SH-SY5Y (cell line): ENCODE measurements around the gene VWA5A.

Source experiments
- GATA2 ChIP-seq: IDR thresholded peaks from 2 replicates; pipeline ENCODE4 v1.6.1; 2011; ENCODE audit warnings: mild to moderate bottlenecking, low read depth, low read length
- GATA3 ChIP-seq: IDR thresholded peaks from 2 replicates; pipeline ENCODE4 v1.6.1; 2011; ENCODE audit warnings: low read depth, mild to moderate bottlenecking, low read length, moderate library complexity

Gene VWA5A

DNA sequence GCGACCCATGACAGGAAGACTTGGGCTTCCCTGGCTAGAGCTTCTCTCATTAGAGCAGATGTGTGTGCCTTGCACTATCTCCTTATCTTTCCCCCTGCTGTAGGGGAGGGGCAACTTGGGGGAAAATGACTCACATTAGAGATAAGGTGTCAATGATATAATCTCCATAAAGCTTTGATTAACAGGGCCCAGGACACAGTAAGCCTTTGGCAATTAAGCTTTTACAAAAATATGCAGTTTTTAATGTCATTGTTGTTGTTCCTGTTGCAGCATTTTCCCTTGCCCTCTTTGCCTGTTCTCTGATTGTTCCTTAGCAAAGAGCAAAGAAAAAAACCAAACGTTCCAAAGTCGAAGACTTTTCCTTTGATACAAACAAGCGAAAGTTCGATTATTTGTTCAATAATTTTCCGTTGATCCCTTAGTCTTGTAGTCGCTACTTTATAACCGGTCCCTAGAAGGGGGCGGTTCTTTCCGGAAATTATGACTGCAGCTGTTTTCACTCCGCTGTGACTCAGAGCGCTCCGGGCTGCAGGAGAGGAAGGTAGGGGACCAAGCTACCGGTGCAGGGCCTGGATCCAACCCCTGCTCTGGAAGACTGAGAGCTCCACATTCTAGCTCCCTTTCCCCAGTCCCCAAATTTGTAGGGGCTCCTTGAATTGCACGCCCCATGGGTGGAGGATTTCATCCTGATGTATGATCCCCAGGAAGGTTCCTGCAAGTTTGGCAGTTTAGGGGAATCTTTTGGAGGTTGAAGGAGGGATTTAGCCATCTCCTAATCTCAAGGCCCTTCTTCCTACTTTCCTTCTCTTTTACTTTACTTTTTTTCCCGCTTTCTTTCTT lies at the start of gene VWA5A:
VWA5A (plus strand) TSS at position 509 of the 840 bp plus-strand sequence. CDS start 2,062 bp downstream, outside the sequence.
- no peak for TF ChIP-seq GATA3
- TF ChIP-seq GATA2, result peak; percentile 65

DNA sequence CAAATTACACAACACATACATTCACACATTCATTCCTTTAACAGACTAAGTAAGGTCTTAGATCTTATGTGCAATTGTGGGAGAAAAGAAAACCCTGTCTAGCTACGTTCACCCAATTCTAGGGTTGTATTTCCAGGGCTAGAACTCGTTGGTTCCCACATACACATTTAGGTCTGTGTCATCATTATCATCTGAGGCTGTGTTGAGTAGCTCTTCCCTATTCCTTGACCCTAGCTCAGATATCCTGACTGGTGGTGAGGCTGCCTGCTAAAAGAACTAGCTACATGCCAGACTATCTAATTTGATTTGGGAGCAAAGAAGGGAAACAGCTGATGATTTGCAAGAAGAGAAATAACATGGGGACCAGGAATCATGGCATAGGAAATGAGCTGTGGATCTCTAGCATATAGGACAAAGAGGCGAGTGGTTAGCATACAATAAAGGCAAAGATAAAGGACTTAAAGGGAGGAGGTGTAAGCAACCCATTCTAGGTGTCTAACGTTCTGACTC lies 46.6 kb upstream of the VWA5A start:
- TF ChIP-seq GATA2 (no peak), GATA3 (no peak)

DNA sequence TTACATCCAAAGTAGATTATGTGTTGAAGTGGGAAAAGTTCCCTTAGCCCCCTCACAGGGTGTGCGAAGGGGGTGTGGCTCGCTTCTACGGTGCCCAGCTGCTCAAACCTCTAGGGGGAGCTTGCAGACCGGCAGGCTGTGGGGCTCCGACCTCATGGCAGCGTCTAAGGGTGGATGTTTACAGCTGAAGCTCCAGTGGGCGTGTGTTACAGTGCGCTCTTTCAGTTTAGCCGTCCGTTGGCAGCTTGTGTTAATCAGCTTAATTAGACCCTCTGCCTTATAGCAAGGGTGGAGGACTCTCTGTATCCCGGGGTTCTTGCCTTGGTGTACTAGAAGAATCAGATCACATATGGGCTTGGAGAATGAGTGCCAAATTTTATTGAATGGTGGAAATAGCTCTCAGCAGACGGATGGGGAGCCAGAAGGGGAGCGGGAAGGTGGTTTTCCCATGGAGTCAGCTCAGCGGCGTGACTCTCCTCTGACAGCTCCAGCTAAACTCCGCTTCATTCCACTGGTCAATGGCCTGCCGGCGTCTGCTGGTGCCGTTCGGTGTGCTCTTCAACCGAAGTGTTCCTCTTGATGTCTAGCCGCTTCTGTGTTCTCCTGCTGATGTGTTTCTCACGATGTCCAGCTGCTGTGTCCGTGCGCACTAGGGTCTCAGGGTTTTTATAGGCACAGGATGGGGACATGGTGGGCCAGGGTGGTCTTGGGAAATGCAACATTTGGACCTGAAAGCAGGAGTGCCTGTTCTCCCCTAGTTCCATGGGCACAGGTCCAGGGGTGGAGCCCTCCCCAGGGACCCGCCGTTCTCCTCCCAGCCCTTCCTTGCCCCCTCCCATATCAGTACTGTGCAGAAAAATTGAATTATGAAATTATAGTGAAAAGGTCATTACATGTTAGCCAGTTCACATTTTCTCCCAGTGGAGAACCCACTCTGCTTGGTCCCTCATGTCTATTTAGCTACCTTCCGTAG lies 45.5 kb upstream of the VWA5A start:
- TF ChIP-seq GATA3, result no peak
- no peak for TF ChIP-seq GATA2

- TF ChIP-seq GATA2 (no peak), GATA3 (no peak)
Measured at GRCh38 chr11:124070915-124071622, 44.2 kb upstream of the VWA5A start.

- TF ChIP-seq GATA3, result no peak
- no peak for TF ChIP-seq GATA2
Measured at GRCh38 chr11:124071623-124071948, 43.7 kb upstream of the VWA5A start.

DNA sequence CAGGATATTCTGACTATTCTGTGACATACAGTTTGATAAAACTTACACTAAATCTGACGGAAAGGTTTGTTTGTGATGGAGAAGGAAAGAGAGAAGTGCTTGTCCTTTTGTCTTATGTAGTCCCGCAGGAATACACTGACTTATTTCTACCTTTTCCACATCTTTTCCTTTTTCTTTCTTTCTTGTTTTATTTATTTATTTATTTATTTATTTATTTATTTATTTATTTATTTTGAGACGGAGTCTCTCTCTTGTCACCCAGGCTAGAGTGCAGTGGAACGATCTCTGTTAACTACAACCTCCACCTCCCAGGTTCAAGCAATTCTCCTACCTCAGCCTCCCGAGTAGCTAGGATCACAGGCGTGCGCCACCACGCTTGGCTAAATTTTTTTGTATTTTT lies 43.1 kb upstream of the VWA5A start:
- no peak for TF ChIP-seq GATA2
- no peak for TF ChIP-seq GATA3

GRCh38 chr11:124074554-124074953 lies 40.7 kb upstream of the VWA5A start:
- no peak for TF ChIP-seq GATA2
- TF ChIP-seq GATA3, result no peak

DNA sequence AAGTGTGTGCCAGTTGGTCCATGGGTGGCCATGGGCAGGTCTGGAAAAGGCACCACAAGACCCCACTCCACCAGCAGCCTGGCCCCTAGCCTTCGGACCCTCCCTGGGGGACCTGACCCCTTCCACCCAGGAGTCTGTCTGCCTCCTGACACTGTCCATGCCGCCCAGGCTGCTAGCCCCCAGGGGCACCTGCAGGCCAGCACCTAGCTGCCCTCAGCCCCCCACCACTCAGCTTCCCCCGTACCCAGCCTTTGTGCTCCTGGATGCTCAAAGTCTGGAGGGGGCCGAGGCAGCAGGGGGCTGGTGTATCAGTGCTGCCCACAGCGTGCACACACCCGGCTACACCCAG lies 39.8 kb upstream of the VWA5A start:
- TF ChIP-seq GATA3 (no peak), GATA2 (no peak)

DNA sequence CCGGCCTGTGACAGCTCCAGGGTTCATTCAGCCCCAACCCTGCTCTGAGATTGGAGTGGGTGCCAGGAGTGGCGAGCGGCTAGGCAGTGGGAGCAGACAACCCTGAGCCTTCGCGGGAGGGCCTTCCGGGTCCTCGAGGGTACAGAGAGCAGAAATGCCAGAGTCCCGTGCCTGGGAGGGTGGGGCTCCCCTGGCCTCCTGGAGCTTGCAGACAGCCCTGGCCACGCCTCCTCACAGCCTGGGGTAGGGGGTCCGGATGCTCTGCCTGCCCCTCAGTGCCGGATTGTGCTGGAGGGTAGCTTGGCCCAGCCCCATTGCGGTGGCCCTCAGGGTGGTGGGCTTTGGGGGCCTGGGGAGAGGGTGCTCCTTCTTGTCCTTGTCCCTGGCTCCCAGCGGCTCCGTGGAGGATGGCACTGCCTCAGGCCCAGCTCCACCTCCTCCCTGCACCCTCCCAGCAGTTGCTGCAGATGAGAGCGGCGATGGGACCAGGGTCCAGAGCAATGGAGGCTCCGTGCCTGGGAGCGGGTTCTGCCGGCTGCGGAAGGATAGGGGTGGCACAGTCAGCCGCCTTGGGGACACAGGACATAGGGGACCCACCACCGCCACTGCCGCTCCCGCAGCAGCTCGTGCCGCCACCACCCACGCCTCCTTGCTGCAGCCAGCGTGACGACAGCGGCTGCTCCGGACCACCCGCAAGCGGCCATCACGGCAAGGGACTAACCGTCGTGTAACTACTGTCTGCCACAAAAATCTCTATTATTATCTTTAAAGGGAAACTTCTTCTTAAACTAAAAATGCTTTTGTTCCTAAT lies 39.2 kb upstream of the VWA5A start:
- TF ChIP-seq GATA2 (no peak), GATA3 (no peak)

- no peak for TF ChIP-seq GATA2
- TF ChIP-seq GATA3, result no peak
Measured at GRCh38 chr11:124077266-124077665, 38.0 kb upstream of the VWA5A start.

- no peak for TF ChIP-seq GATA3
- TF ChIP-seq GATA2, result no peak
Measured at GRCh38 chr11:124078591-124078990, 36.7 kb upstream of the VWA5A start.

- TF ChIP-seq GATA3 (no peak), GATA2 (no peak)
Measured at GRCh38 chr11:124079631-124080326, 35.5 kb upstream of the VWA5A start.

GRCh38 chr11:124080327-124081001 lies 34.8 kb upstream of the VWA5A start:
- TF ChIP-seq GATA2 (no peak), GATA3 (no peak)

GRCh38 chr11:124081483-124081882 lies 33.8 kb upstream of the VWA5A start:
- TF ChIP-seq GATA2 (no peak), GATA3 (no peak)
